AG10803 (cell line): Measurements from ENCODE around the gene GPR146.
"Not testable (repeated sequence)": the region's sequence is repeated elsewhere in the genome, so short reads cannot be mapped to it uniquely, and the experiment has no call there.

ENCODE experiments used
- DNase-seq: peaks from one replicate; pipeline ENCODE4 v3.0.0; 2010; ENCODE audit warnings: low read depth
- H3K4me3 ChIP-seq: 2 replicates; pipeline ENCODE4 v1.5.1; 2011; ENCODE audit warnings: mild to moderate bottlenecking, low read length, control low read depth
- TF ChIP-seq, protein P1 (sequence below): conservative IDR thresholded peaks from 2 replicates; pipeline ENCODE4 v1.5.1; 2011; ENCODE audit warnings: mild to moderate bottlenecking, low read length, control low read depth, inconsistent platforms

The GPR146 gene

DNA sequence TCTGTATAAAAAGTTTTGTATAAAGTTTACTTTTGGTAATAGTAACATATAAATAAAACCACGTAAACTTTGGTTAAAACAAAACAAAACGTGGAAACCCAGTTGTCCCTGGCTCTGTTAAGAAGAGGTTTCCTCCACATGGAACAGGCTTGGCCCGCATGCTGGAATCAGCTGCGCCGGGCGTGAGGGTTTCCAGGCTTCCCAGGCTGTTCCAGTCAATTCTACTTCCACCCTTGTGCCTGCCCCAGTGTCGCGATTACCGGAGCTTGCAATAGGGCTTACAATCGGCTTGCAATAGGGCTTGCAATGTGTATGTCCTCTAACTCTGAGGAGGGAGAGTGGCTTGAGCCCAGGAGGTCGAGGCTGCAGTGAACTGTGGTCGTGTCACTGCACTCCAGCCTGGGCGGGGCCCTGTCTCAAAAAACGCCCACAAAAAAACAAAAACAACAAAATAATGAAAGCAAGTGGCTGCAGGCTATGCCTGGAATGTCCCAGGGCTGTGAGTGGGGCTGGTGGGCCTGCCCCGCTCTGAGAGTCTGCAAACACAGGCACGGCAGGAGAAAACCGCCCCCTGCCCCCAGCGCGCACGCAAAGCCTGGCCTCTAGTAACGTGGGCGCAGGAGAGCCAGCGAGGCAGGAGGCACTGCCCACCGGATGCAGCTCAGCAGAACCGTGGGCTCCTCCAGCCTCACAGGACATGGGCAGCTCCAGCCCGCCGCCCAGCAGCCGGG lies 45.0 kb upstream of the GPR146 start:
- TF ChIP-seq, protein P1, sequence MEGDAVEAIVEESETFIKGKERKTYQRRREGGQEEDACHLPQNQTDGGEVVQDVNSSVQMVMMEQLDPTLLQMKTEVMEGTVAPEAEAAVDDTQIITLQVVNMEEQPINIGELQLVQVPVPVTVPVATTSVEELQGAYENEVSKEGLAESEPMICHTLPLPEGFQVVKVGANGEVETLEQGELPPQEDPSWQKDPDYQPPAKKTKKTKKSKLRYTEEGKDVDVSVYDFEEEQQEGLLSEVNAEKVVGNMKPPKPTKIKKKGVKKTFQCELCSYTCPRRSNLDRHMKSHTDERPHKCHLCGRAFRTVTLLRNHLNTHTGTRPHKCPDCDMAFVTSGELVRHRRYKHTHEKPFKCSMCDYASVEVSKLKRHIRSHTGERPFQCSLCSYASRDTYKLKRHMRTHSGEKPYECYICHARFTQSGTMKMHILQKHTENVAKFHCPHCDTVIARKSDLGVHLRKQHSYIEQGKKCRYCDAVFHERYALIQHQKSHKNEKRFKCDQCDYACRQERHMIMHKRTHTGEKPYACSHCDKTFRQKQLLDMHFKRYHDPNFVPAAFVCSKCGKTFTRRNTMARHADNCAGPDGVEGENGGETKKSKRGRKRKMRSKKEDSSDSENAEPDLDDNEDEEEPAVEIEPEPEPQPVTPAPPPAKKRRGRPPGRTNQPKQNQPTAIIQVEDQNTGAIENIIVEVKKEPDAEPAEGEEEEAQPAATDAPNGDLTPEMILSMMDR: no peak
- no peak for DNase-seq
- H3K4me3 ChIP-seq: no peak overlapping the region

- no peak for DNase-seq
- H3K4me3 ChIP-seq: no peak overlapping the region
- TF ChIP-seq, protein P1: no peak
Observed at GRCh38 chr7:999941-1000935, 44.1 kb upstream of the GPR146 start.

DNA sequence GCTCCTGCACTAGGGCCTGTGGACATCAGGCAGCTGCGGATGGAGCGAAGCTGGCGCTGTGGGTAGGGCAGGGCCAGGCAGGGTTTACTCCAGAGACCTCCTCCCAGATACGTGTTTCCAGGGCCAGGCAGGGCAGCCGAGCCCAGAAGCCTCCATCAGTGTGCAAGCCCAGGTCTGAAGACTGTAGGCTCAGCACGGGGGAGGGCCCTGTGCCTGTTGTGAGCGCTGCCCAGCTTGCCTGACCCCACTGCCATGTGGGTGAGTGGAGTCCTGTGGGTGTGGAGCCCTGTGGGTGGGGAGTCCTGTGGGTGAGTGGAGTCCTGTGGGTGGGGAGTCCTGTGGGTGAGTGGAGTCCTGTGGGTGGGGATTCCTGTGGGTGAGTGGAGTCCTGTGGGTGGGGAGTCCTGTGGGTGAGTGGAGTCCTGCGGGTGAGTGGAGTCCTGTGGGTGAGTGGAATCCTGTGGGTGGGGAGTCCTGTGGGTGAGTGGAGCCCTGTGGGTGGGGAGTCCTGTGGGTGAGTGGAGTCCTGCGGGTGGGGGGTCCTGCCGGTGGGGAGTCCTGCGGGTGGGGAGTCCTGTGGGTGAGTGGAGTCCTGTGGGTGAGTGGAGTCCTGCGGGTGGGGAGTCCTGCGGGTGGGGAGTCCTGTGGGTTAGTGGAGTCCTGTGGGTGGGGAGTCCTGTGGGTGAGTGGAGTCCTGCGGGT lies 43.1 kb upstream of the GPR146 start:
- H3K4me3 ChIP-seq, DNase-seq: not testable (repeated sequence)

DNA sequence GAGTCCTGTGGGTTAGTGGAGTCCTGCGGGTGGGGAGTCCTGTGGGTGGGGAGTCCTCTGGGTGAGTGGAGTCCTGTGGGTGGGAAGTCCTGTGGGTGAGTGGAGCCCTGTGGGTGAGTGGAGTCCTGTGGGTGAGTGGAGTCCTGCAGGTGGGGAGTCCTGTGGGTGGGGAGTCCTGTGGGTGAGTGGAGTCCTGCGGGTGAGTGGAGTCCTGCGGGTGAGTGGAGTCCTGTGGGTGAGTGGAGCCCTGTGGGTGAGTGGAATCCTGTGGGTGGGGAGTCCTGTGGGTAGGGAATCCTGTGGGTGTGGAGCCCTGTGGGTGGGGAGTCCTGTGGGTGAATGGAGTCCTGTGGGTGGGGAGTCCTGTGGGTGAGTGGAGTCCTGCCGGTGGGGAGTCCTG lies 42.3 kb upstream of the GPR146 start:
- not testable (repeated sequence) for H3K4me3 ChIP-seq, DNase-seq

- not testable (repeated sequence) for DNase-seq, H3K4me3 ChIP-seq
Observed at GRCh38 chr7:1002445-1002844, 41.9 kb upstream of the GPR146 start.

DNA sequence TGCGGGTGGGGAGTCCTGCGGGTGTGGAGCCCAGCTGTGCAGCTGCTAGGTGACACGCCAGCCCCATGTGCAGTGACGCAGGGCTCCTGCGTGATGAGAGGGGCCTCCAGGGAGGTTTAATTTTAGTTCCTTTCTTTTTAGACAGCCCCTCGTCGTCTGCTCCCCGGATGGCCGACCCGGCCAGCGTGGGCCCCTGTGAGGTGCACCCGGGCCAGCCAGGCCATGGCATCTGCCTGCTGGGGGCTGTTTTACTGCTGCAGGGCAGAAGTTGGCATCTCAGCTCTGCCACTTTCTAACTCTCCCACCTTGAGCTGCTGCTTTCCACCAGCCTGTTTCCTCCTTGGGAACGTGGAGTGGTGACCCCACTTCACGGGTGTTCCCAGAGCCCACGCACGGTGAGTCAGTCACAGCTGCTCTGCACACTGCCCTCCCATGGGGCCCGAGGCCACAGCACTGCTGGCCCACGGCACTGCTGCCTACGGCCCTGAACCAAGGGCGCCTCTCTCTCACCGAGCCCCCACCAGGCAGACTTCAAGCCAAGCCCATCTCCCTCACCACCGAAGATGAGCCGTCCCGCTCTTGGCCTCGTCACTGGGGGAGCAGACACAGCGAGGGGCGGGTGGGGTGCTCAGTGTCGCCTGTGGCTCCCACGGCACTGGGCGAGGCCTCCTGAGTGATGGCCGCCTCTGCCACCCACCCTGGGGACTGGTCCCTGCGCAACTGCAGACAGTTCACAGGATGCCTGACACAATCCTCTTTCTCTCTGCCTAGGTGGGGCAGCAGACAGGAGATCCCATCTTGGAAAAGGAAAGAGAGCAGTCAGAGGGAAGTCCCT lies 40.1 kb upstream of the GPR146 start:
- no peak for DNase-seq

DNA sequence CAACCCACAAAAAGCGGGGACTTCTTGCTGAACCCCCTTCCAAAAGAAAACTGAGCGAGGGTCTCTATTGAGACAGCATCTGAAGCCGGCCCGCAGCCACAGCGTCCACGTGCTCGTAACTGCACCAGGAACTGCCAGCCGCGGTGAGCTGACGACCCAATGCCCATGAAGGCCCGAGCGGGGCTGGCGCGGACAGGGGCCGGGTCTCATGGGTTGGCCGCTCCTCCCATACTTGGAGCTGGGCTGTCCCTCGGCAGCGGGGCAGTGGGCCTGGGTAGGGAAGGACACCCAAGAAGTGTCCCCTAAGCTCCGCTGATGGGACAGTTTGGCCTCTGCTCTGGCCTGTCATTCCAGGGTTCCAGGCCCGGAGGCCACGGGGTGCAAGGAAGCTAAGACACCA lies 39.0 kb upstream of the GPR146 start:
- H3K4me3 ChIP-seq: no peak overlapping the region
- DNase-seq: no peak
- TF ChIP-seq, protein P1: no peak

More for the DNA sequence above, 40.1 kb upstream of the GPR146 start:
- TF ChIP-seq, protein P1: no peak
- H3K4me3 ChIP-seq: no peak overlapping the region

GRCh38 chr7:1007901-1008300 lies 36.4 kb upstream of the GPR146 start:
- DNase-seq: no peak
- TF ChIP-seq, protein P1: no peak
- no peak overlapping the region for H3K4me3 ChIP-seq
